ENCODE data around the gene PIGQ.

Gene PIGQ

GRCh38 chr16:567373-568256 lies 2.2 kb upstream of the PIGQ start:
- no peak for DNase-seq (ENCODE audit: low read depth, low spot score)

DNA sequence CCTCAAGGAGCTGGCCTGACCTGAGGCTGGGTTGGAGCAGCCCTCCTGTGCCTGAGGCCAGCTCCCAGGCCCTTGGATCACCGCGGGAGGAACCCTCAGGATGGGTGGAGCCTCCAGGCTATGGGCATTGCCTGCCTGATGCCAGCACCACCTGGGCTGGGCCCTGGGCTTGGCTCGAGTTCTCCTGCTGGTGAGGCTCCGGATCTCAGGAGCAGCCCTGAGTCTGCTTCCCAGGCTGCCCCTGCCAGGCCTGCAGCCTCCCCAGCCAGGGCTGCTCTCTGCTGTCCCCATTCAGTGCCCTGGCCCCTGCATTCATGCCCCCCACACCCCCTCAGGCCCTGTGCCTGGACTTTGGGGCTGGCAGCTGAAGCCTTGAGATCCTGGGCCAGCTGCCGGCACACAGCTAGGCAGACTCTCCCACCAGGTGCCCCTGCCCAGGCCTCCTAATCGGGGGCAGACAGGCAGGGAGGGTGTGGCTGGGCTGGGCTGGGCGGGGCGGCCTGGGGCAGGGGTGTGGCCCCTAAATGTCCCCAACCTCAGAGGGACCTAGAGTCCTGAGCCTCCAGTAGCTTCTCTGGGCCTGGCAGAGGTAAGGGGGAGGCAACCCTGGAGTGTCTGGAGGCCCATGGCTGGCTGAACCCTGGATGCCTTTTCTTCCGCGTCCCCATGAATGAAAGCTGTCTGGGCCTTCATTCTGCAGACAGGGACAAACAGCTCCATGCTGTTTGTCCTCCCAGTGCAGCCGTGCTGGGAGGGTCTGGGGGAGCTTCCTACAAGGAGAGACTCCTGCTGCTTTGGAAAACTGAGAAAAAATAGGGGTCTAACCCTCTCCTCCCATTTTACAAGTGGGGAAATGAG lies 1.1 kb upstream of the PIGQ start:
- DNase-seq (ENCODE audit: low read depth, low spot score), result no peak

GRCh38 chr16:572865-573650 lies 3.3 kb downstream of the PIGQ start:
- DNase-seq (ENCODE audit: low read depth, low spot score), result no peak

DNA sequence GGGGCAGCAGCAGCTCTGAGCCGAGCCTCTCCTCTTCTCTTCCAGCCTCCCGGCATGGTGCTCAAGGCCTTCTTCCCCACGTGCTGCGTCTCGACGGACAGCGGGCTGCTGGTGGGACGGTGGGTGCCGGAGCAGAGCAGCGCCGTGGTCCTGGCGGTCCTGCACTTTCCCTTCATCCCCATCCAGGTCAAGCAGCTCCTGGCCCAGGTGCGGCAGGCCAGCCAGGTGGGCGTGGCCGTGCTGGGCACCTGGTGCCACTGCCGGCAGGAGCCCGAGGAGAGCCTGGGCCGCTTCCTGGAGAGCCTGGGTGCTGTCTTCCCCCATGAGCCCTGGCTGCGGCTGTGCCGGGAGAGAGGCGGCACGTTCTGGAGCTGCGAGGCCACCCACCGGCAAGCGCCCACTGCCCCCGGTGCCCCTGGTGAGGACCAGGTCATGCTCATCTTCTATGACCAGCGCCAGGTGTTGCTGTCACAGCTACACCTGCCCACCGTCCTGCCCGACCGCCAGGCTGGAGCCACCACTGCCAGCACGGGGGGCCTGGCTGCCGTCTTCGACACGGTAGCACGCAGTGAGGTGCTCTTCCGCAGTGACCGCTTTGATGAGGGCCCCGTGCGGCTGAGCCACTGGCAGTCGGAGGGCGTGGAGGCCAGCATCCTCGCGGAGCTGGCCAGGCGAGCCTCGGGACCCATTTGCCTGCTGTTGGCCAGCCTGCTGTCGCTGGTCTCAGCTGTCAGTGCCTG lies 4.4 kb downstream of the PIGQ start:
- DNase-seq (ENCODE audit: low read depth, low spot score), result no peak

- DNase-seq (ENCODE audit: low read depth, low spot score), result no peak
These were observed 5.8 kb downstream of the PIGQ start for GRCh38 chr16:575354-576196.

DNA sequence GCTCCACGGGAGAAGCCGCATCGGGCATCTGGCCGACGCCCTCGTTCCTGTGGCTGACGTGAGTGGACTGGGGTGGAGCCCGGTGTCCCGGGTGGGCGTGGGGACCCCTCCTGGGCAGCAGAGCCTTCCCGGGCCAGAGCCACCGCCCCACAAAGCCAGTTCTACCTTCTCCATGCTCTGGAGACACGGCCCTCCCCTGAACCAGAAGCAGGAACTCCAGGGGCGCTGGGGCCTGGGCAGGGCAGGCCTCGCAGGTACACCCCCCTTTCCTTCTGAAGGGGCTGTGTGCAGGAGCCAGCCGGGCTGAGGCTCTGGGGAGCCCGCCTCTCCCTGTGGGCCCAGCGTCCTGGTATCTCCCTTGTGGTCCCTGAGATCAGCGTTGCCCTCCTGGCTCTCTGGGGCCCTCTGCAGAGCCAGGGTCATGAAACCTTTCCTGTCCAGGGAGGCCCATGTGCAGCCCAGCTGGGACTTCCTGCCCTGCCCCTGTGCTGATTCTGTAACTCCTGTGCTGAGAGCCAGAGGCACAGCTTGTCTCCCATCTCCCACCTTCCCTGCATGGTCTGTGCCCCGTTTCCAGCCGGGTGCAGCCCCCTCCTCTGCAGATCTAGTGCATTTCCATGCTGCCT lies 6.5 kb downstream of the PIGQ start:
- no peak for DNase-seq (ENCODE audit: low read depth, low spot score)

DNA sequence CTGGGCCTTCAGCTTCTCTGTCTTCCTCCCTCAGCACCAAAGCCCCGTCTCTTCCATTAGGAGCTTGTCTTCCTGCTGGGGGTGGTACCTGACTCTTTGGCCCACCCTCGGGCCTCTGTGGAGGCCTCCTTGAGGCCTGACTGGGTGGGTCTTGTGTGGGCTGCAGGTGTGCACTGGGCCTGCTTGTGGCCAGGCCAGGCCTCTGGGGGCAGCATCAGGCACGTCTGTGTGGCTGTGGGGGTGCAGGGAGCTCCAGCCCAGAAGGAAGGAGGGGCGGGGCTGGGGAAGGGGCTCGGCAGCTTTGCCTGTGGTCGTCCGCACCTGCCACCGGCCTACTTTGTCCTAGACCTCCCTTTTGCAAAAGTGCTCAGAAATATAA lies 7.0 kb downstream of the PIGQ start:
- DNase-seq (ENCODE audit: low read depth, low spot score), result no peak

DNA sequence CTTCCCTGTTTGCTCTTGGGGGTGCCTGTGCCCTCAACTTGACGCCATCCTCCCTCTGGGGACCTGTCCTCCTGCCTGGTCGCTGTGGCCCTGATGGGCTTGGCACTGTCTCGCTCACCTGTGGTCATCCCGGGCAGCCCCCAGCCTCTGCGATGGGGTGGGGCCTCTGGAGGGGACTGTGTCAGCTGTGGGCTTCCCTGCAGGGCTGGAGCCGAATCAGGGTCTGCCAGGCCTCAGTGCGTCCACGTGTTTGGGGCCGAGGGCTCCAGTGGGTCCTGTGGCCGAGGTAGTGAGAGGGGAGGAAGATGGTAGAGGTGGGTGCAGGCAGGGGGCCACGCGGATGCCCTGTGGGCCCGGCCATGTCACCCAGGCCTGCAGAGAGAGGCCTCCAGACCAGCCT lies 8.0 kb downstream of the PIGQ start:
- DNase-seq (ENCODE audit: low read depth, low spot score), result no peak

- no peak for DNase-seq (ENCODE audit: low read depth, low spot score)
These were observed 8.6 kb downstream of the PIGQ start for GRCh38 chr16:578232-578869.

DNA sequence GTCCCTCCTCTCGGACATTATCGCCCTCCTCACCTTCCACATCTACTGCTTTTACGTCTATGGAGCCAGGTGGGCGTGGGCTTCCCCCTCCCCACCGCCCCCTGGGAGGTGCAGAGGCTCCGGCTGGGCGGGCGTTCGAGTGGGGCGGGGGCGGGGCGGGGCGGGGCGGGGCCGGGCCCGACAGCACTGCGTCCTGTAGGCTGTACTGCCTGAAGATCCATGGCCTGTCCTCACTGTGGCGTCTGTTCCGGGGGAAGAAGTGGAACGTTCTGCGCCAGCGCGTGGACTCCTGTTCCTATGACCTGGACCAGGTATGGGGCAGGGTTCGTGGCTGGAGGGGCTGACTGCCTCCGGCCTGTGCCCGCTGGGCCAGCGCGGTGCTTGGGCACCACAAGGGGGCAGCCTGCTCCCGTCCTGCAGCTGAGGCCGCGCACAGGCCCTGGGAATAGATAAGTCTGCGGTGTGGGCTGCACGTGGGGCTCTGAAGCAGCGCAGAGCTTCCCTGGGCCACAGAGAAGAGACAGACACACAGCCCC lies 9.2 kb downstream of the PIGQ start:
- no peak for DNase-seq (ENCODE audit: low read depth, low spot score)

DNA sequence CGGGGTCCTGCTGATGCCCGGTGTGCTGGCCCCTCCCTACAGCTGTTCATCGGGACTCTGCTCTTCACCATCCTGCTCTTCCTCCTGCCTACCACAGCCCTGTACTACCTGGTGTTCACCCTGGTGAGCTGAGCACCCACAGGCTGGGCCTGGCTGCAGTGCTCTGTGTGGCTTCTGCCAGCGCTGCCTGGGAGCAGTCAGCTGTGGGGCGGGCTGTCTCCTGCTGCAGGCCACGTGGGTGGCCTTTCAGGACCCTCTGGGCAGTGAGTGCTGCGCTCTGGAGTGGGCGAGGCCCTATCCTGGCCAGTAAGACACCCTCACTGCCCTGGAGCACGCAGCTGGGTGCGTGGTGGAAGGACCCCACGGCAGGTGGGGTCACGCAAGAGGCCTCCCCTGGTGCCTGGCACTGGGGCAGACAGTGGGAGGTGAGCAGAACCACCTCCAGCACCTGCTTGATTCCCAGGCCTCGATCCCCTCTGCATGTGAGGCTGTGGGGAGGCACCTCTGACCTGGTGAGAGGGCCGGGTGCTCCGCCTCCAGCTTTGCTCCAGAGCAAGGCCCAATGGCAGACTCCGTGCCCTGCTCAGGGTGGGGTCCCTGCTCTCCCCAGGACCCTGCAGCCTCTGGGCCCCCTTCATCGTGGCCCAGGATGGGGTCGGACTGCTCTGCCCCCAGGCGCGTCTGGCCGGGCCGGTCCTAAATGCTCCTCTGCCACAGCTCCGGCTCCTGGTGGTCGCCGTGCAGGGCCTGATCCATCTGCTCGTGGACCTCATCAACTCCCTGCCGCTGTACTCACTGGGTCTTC lies 10.6 kb downstream of the PIGQ start:
- DNase-seq (ENCODE audit: low read depth, low spot score), result no peak

GRCh38 chr16:580946-581498 lies 11.3 kb downstream of the PIGQ start:
- DNase-seq (ENCODE audit: low read depth, low spot score), result no peak

DNA sequence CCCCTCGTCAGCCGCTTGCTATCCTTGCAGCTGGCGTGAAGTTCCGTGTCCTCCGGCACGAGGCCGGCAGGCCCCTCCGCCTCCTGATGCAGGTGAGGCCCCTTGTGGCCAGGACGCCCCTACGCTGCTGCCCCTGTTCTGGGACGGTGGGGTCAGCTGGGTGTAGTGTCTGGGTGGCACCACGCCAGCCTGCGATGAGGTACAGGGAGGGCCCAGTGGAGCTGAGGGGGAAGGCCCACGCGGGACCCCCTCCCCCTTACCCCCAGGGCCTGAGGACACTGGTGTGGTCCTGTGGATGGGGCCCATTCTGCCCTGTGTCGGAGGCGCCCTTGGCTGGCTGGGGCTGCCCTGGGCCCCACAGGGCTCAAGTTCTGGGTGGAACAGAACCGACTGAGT lies 12.4 kb downstream of the PIGQ start:
- DNase-seq (ENCODE audit: low read depth, low spot score), result no peak

GRCh38 chr16:582614-583331 lies 13.0 kb downstream of the PIGQ start:
- DNase-seq (ENCODE audit: low read depth, low spot score), result no peak

- DNase-seq (ENCODE audit: low read depth, low spot score), result no peak
These were observed 13.7 kb downstream of the PIGQ start for GRCh38 chr16:583470-583814.

DNA sequence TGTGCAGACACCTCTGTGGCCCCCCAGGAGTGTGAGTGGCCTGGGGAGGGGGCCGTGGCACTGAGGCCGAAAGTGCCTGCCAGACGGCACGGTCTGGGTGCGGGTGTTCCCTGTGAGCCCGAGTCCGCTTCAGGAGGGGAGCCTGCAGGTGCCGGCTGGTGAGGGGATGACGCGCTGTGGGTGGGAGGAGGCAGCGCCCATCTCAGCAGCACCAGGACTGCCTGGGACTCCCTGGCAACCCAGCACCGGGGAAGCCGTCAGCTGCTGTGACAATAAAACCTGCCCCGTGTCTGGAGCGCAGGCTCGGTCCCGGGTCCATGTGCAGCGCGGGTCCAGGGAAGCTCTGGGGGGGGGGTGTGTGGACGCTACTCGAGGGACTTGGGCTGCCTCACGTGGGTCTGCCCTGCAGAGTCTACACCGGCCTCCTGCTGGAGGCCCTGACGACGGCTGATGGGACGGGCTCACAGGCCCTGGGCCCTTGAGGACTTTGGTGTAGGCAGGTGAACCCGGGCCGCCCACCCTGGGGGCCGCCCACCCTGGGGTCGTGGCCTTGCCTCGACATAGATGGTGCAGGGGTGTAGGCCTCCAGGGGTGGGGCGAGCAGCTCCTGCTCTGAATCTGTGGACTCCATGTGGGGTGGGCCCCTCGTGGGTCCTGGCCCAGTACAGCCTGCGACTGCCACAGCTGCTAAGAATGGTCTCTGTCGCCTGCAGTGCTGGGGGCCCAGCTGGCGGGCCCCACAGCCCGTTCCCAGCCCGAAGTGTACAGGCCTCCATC lies 14.2 kb downstream of the PIGQ start:
- DNase-seq (ENCODE audit: low read depth, low spot score), result no peak

- no peak for DNase-seq (ENCODE audit: low read depth, low spot score)
These were observed 15.6 kb downstream of the PIGQ start for GRCh38 chr16:585351-585750.

Measured in brain pericyte (primary cell).